Right cardiac atrium (tissue), 5 donors: ENCODE data around the gene RPS27. TPM values are rescaled to one million over a fixed set of nuclear protein-coding genes. Genes with fewer than 3 reads are reported as not detected.

ENCODE experiments used
- ATAC-seq, 2 donors: fragments of 200-7000 bp; cut with Tn5 transposase; one replicate each; pipeline versions ENCODE4 v1.8.0 to v1.9.1; 2020; ENCODE audit warnings: moderate library complexity in 2 of 2, mild to moderate bottlenecking in 1 of 2
- DNase-seq, 3 donors: peaks; one replicate each; pipeline ENCODE4 v3.0.0-alpha.2; 2020
- H3K27ac ChIP-seq: one replicate; pipeline ENCODE4 v1.5.1; 2013; ENCODE audit warnings: mild to moderate bottlenecking, low read length, control low read depth, moderate library complexity
- H3K27me3 ChIP-seq: one replicate; pipeline ENCODE4 v1.6.1; 2013; ENCODE audit not compliant: control insufficient read depth, insufficient read depth
- H3K4me1 ChIP-seq: one replicate; pipeline ENCODE4 v1.6.1; 2013; ENCODE audit warnings: low read length; ENCODE audit not compliant: control insufficient read depth, insufficient read depth
- H3K4me3 ChIP-seq: one replicate; pipeline ENCODE4 v1.5.1; 2013; ENCODE audit warnings: low read length, control low read depth
- H3K9me3 ChIP-seq: one replicate; pipeline ENCODE4 v1.6.1; 2013; ENCODE audit warnings: low read length; ENCODE audit not compliant: control insufficient read depth
- whole genome bisulfite sequencing: extraction: QIAGEN DNeasy Blood & Tissue Kit; methylation state at CpG from one replicate; pipeline ENCODE4 v1.1.7; 2013; 5-methylcytosine and 5-hydroxymethylcytosine counted together
- intact Hi-C, 4 donors: fragments of 100-400 bp; cut with DNase I; formaldehyde crosslinking; loops; one replicate each; pipeline versions ENCODE4 v1.11.0 to v1.14.0; 2022 to 2023
- polyA plus RNA-seq: library from polyadenylated mRNA; stranded (reverse); fragments of 200-250 nt; gene quantifications from one replicate; pipeline ENCODE4 v1.2.3, GENCODE V29; 2013
- total RNA-seq, 4 donors: library from RNA; stranded (reverse); fragmentation: NEBNext Ultra II Directional; extraction: Animal tissue kit (Norgen Biotek cat#: 25700); gene quantifications; one replicate each; pipeline ENCODE4 v1.2.1, GENCODE V29; 2021
- donor health status: healthy with polysubstance abuse.
- donor health status: DM: no; HTN: yes; CAD: no.
- donor health status: DM: no; HTN: no; CAD: no.
- donor health status: DM: no; HTN: yes; CAD: no; lungs with severe emphysema.
- donor health status: DM: yes; HTN: yes; CAD: no.

RPS27 gene
- total and polyA plus RNA-seq, 5 donors = 1,034 to 5,589 (median 1,374) TPM

DNA sequence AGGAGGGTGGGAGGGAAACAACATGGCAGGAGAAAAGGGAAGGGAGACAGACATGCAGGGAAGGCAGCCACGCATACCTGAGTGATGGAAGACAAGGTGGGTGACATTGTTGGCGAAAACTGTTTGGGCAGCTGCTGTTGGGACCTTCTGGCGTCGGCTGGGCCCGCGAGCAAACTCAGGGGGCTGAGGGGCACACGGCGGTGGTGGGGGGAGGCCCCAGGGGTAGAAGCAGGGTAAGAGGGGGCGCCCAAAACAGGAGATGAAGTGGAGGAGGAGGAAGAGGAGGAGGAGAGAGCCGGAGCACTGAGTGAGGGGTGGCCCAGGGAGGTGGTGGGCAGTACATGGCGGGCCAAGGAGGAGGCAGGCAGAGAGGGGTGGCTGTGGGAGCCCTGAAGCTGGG lies 39.4 kb upstream of the RPS27 start:
- Histone ChIP-seq H3K4me1 (peaks cover 5% of the 10 kb centered on the region), H3K9me3 (no peaks in the 10 kb centered on the region), H3K27ac (no peak overlapping the region), H3K27me3 (no peaks in the 10 kb centered on the region), H3K4me3 (no peak overlapping the region)
- ATAC-seq = no peak
- 91% methylated on average over 11 of the region's 11 CpGs for WGBS
- DNase-seq = peak in 1 of 3 donors; percentile 45
- intact Hi-C loops = no loop called here

DNA sequence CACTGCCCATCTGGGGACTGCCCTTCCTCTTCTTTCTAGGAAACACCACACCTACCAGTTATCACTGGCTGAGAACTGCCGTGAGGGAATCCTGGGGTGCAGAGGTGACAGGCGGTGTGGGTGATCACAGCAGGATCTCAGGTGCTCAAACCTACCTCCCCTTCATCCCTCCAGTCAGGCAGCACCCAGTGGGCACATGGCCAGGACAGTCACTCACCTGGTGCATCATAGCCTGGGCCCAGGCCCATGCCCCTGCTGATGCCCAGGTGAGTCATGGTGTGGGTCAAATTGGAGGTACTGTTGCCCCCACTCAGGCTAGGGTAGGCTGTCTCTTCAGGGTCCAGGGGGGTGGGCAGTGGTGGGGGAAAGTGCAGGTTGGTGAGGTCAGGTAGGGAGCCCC lies 38.8 kb upstream of the RPS27 start:
- intact Hi-C loops = no loop called here
- no peak for ATAC-seq
- Histone ChIP-seq H3K4me1 (peaks cover 6% of the 10 kb centered on the region), H3K27me3 (no peaks in the 10 kb centered on the region), H3K9me3 (no peaks in the 10 kb centered on the region), H3K4me3 (no peak overlapping the region), H3K27ac (no peak overlapping the region)
- 94% methylated on average over 2 of the region's 2 CpGs for WGBS
- peak in 1 of 3 donors; percentile 32 for DNase-seq

DNA sequence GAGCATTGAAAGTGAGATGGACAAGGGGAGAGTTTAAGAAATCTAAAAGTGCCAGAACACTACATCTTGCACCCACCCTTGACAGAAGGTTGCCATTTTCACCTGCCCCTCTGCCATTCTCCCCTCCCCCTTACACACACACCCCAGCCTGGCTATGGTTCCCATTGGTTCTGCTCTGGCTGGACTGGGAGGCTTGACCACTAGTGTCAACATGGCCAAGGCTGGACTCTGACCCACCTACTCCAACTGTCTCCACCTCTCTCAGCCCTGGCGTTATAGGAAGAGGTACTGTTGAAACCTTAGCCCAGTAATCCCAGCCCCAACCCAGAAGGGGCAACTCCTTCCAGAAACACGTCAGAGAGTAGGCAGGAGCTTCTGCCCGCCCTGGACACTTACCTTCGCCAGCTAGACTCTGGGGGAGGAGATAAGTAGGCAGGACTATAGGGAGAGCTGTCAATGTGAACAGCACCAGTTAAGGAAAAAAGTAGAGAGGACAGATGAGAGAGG lies 36.6 kb upstream of the RPS27 start:
- DNase-seq (no peak), ATAC-seq (no peak)
- 73% methylated on average over 4 of the region's 4 CpGs for WGBS
- H3K27me3 ChIP-seq = no peaks in the 10 kb centered on the region
- intact Hi-C loops = no loop called here
- H3K27ac ChIP-seq = no peak overlapping the region
- H3K9me3 ChIP-seq = no peaks in the 10 kb centered on the region
- peaks cover 6% of the 10 kb centered on the region for H3K4me1 ChIP-seq
- no peak overlapping the region for H3K4me3 ChIP-seq

DNA sequence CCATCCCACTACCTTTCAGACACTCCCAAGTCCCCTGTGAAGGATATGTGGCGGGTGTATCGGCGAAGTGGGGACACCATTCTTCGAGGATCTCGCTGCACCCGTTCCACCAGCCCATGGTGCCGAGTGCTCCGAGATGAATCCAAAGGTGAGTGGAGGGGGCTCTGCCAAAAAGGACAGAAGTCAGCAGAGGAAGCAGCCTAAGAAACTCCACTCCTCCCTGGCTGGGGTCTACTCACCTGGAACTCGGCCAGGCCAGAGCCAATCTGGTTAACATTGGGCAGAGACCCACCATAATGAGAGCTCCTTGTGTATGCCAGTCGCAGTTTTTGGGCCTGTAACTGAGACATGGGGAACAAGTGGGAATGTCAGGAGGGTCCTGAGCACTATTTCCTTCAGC lies 35.7 kb upstream of the RPS27 start:
- Histone ChIP-seq H3K27ac (no peak overlapping the region), H3K4me1 (peaks cover 11% of the 10 kb centered on the region), H3K9me3 (no peaks in the 10 kb centered on the region), H3K4me3 (no peak overlapping the region), H3K27me3 (no peaks in the 10 kb centered on the region)
- intact Hi-C loops = no loop called here
- ATAC-seq (no peak), DNase-seq (peak in 1 of 3 donors; percentile 9)
- 94% methylated on average over 10 of the region's 10 CpGs for WGBS

DNA sequence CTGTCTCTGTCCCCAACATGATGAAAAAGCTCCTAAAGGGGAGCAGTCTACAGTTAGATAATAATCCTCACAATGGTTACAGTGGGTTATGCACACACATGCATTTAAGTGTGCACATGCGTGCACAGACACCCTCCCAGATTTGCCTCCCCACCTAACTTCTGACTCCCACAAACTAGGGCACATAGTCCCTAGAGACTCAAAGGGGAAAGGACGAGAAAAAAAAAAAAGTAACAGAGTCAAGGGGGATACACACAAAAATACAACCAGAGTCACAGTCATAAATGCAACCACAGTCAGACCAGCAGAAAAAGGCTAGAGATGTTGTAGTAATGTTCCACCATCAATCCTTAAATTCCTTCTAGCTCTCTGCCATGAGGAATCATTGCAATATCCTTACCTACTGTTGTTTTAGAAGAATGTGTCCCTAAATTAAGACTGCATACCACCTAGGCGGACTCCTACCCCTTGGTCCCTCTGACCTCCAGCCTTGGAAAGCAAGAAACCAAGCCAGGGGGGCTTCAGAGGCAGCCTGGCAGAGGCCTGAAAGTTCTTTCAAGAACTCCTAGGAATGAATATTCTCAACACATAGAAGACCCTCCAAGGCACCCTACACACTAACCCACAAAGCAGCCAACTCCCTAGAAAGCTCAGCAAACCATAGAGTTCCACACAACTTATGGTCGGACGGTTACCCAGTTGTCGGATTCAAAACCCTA lies 33.4 kb upstream of the RPS27 start:
- no peaks in the 10 kb centered on the region for H3K27me3 ChIP-seq
- intact Hi-C loops = no loop called here
- H3K4me1 ChIP-seq = peaks cover 15% of the 10 kb centered on the region
- H3K9me3 ChIP-seq = no peaks in the 10 kb centered on the region
- H3K27ac ChIP-seq = no peak overlapping the region
- DNase-seq (peak in 1 of 3 donors; percentile 6), ATAC-seq (no peak)
- H3K4me3 ChIP-seq = peak overlapping the region; percentile 78
- 30% methylated on average over 6 of the region's 6 CpGs for WGBS

DNA sequence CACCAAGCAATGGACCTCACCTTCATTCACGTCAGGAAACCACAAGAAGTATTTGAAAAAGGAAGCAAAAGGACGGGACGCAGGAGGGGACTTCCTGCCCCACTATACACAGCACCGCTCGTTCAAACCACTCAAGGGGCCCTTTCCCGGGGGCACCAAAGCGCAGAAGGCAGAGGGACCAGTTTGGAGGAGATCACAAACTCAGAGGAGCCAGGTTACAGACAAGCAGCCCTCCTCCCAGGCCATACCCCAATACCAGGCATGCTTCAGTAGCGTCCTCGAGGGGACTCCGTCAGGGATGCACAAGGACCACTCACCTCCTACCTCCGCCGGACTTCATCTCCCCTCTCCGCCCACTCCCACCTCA lies 32.8 kb upstream of the RPS27 start:
- intact Hi-C loops = no loop called here
- DNase-seq (no peak), ATAC-seq (peak; percentile 0 to 7)
- Histone ChIP-seq H3K4me3 (peak overlapping the region; percentile 78), H3K27me3 (no peaks in the 10 kb centered on the region), H3K27ac (peak overlapping the region; percentile 92), H3K4me1 (peaks cover 18% of the 10 kb centered on the region), H3K9me3 (no peaks in the 10 kb centered on the region)
- 1% methylated on average over 13 of the region's 13 CpGs for WGBS

DNA sequence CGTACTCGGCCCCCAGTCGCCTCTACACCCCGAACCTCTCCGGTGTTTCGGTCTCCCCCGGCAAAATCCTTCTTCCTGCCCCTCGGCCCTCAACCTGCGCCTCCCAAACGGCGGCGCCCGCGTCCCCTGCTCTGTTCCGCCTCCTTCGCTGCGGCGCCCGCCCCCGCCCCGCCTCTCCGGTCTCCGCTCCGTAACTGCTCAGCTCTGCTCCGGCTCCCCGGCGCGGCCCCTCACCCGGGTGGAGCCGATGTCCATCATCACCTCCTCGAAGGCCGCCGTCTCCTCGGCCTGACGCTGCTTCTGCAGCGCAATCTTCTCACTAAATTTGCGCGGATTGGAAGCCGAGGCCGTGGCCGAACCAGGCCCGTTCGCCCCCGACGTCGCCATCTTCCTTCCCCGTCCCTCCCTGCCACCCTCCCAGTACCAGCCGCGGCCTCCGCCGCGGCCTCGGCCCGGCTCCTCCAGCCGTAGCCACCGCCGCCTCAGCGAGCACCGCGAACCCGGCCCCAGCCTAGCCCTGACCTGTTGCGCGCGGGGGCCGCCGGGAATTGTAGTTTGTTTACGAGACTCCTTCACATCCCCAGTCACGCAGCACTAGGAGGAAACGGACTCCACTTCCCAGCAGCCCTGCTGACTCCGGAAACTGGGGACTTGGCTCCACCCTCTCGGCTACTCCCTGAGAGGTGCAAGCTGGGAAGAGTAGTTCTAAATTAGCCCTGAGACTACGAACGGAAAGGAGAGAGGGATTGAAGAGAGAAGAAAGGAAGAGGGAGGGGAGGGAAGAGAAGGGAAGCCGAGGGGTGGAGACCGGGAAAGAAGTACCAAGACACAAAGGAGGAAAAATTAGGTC lies 32.2 kb upstream of the RPS27 start, which contains the start of gene CRTC2:
Gene CRTC2 (minus strand): TSS at position 502 of the 850 bp plus-strand sequence. CDS start 115 bp downstream, at position 387.
- ATAC-seq = peak; percentile 91 to 92
- Histone ChIP-seq H3K4me1 (peaks cover 18% of the 10 kb centered on the region), H3K27ac (peak within 1 kb of the TSS; percentile 92), H3K4me3 (peak within 1 kb of the TSS; percentile 78), H3K27me3 (no peaks in the 10 kb centered on the region), H3K9me3 (no peaks in the 10 kb centered on the region)
- peak; percentile 99 to 100 (median 99) for DNase-seq
- WGBS = under 1% methylated on average over 74 of the region's 75 CpGs
- intact Hi-C loops = no loop called here

DNA sequence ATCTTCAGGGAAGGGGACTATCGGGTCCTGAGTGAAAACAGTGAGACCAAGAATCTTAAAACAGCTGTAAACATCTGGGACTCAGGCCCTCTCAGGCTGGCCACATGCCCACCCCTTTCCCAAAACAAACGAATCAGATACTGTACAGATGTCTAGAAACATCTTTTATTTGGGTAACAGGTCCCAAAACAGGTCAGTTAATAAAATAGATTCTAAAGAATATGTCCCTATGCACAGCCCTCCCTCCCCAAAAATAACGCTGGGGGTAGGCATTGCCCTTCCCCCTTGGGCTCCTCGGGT lies 31.7 kb upstream of the RPS27 start:
- Histone ChIP-seq H3K27ac (peak overlapping the region; percentile 82), H3K9me3 (no peaks in the 10 kb centered on the region), H3K4me3 (no peak overlapping the region), H3K27me3 (no peaks in the 10 kb centered on the region), H3K4me1 (peaks cover 18% of the 10 kb centered on the region)
- 8% methylated on average over 4 of the region's 4 CpGs for WGBS
- ATAC-seq (no peak), DNase-seq (peak in 1 of 3 donors; percentile 77)
- intact Hi-C loops = no loop called here

DNA sequence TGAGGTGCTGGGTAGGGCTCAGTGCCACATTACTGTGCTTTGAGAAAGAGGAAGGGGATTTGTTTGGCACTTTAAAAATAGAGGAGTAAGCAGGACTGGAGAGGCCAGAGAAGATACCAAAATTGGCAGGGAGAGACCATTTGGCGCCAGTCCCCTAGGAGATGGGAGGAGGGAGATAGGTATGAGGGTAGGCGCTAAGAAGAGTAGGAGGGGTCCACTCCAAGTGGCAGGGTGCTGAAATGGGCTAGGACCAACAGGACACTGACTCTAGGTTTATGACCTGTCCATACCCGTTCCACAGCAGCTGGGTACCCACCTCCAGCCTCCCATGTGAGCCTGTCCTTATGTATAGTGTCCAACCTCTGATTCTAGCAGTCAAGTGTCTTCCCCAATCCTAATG lies 31.1 kb upstream of the RPS27 start:
- peak in 1 of 3 donors; percentile 61 for DNase-seq
- Histone ChIP-seq H3K27ac (peak overlapping the region; percentile 82), H3K4me1 (peaks cover 18% of the 10 kb centered on the region), H3K27me3 (no peaks in the 10 kb centered on the region), H3K4me3 (no peak overlapping the region), H3K9me3 (no peaks in the 10 kb centered on the region)
- ATAC-seq = no peak
- intact Hi-C loops = no loop called here
- 37% methylated on average over 3 of the region's 3 CpGs for WGBS

DNA sequence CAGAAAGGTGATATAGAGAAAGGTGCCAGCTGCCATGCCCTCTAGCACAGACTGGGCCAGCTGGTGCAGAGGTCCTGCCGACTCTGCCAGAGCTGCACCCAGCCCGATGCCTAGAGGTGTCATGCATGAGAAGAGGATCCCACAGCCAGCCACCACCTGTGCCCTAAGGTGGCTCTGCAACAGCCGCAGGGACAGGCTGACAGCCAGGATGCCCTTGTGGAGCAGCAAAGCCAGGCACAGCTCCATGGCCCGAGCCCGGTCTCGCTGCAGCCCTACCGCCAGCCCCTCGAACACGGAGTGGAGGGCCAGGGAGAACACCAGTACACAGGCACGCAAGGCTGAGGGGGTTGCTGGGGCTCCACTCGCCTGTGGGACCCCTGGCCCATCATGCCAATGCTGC lies 30.4 kb upstream of the RPS27 start:
- H3K4me3 ChIP-seq = no peak overlapping the region
- H3K9me3 ChIP-seq = no peaks in the 10 kb centered on the region
- ATAC-seq (no peak), DNase-seq (peak in 2 of 3 donors; percentile 55 to 64)
- H3K4me1 ChIP-seq = peaks cover 18% of the 10 kb centered on the region
- 90% methylated on average over 11 of the region's 11 CpGs for WGBS
- H3K27me3 ChIP-seq = no peaks in the 10 kb centered on the region
- intact Hi-C loops = no loop called here
- H3K27ac ChIP-seq = peak overlapping the region; percentile 82

DNA sequence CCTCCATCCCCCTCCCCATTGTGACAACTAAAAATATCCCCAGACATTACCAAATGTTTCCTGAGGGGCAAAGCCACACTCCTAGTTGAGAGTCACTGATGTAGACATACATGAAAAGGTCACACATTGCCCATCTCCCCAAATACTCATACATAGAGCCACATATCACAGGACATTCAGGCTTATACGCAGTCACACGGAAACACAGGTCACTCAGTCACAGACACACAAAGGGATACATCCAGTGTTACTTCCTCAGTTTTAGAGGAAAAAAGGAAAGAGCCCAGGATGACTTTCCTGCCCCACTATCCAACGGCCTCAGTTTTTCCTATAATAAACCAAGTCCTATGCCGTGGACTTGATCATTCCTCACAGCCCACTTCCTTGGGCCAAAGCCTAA lies 29.1 kb upstream of the RPS27 start:
- intact Hi-C loops = no loop called here
- no peak for ATAC-seq
- H3K9me3 ChIP-seq = no peaks in the 10 kb centered on the region
- H3K27me3 ChIP-seq = no peaks in the 10 kb centered on the region
- no peak for DNase-seq
- H3K4me1 ChIP-seq = peaks cover 12% of the 10 kb centered on the region
- peak overlapping the region; percentile 36 for H3K27ac ChIP-seq
- 65% methylated on average over 4 of the region's 4 CpGs for WGBS
- H3K4me3 ChIP-seq = no peak overlapping the region
